ENCODE measurements around the gene CELF4. TPM values are rescaled to one million over a fixed set of nuclear protein-coding genes. Genes with fewer than 3 reads are reported as not detected.

Gene CELF4
- total and polyA plus RNA-seq, 4 donors: 0.24 to 3.0 (median 1.3) TPM

DNA sequence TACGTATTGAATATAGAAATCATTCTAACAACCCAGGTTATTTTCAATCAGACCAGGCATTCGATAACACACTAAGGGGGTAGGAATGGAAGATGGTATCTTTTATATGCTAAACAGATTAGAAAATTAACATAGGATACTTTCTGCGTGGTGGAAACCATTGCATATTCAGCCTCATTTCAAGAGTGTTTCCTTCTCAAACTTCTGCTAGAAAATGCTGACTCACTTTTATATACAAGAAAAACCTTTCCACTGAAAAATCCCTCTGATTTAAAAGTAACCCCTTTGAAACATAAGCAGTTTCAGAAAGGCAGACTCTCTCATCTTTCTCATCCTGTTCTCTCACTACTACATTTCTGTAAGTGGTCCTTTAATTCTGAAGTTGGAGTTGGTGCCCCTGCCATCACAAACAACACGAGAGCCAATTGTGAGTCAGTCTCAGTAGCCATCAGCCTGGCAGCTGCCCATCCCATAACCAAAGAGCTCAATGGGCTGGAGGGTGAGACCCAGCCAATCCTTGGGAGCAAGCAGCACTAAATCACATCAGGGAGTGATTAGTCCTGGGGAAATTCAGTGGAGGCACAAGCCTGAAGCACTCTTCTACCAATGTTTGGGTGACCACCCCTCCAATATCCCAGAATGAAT lies 343.1 kb downstream of the CELF4 start:
- Histone ChIP-seq H3K9ac (ENCODE audit: insufficient read depth in 1 of 2, low read length in 2 of 2) (no peak overlapping the region), H3K4me1 (ENCODE audit: control insufficient read depth in 5 of 5, insufficient read depth in 5 of 5, low read length in 5 of 5) (no peaks in the 10 kb centered on the region), H3K27ac (ENCODE audit: low read depth in 1 of 2, low read length in 1 of 2) (no peak overlapping the region), H3K36me3 (ENCODE audit: control insufficient read depth in 4 of 4, insufficient read depth in 4 of 4, low read length in 4 of 4) (peaks cover 0 to 7% (median 1%) of the 10 kb centered on the region in 4 donors), H3K9me3 (ENCODE audit: control insufficient read depth in 4 of 4, insufficient read depth in 3 of 4, low read length in 3 of 4) (peaks cover 0 to 6% (median 0%) of the 10 kb centered on the region in 4 donors), H3K27me3 (ENCODE audit: control insufficient read depth in 3 of 3, insufficient read depth in 3 of 3, low read length in 2 of 3) (no peaks in the 10 kb centered on the region), H3K4me3 (no peak overlapping the region)
- ATAC-seq (ENCODE audit: insufficient read depth, low FRiP score) (no peak), DNase-seq (no peak)
- TF ChIP-seq, protein P1, sequence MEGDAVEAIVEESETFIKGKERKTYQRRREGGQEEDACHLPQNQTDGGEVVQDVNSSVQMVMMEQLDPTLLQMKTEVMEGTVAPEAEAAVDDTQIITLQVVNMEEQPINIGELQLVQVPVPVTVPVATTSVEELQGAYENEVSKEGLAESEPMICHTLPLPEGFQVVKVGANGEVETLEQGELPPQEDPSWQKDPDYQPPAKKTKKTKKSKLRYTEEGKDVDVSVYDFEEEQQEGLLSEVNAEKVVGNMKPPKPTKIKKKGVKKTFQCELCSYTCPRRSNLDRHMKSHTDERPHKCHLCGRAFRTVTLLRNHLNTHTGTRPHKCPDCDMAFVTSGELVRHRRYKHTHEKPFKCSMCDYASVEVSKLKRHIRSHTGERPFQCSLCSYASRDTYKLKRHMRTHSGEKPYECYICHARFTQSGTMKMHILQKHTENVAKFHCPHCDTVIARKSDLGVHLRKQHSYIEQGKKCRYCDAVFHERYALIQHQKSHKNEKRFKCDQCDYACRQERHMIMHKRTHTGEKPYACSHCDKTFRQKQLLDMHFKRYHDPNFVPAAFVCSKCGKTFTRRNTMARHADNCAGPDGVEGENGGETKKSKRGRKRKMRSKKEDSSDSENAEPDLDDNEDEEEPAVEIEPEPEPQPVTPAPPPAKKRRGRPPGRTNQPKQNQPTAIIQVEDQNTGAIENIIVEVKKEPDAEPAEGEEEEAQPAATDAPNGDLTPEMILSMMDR (IDR thresholded peaks at IDR 0.05; ENCODE audit: control extremely low read depth, extremely low read depth): no peak
- WGBS, 2 donors: 79 to 88% methylated on average over 4 of the region's 4 CpGs

DNA sequence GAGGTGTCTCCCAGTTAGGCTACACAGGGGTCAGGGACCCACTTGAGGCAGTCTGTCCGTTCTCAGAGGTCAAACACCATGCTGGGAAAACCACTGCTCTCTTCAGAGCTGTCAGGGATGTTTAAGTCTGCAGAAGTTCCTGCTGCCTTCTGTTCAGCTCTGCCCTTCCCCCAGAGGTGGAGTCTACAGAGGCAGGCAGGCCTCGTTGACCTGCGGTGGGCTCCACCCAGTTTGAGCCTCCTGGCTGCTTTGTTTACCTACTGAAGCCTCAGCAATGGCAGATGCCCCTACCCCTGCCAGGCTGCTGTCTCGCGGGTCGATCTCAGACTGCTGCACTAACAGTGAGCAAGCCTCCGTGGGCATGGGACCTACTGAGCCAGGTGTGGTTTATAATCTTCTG lies 346.3 kb downstream of the CELF4 start:
- DNase-seq: no peak
- no peaks in the 10 kb centered on the region for H3K27me3 ChIP-seq (ENCODE audit: control insufficient read depth in 3 of 3, insufficient read depth in 3 of 3, low read length in 2 of 3)
- no peak overlapping the region for H3K9ac ChIP-seq (ENCODE audit: insufficient read depth in 1 of 2, low read length in 2 of 2)
- no peak overlapping the region for H3K4me3 ChIP-seq
- H3K36me3 ChIP-seq (ENCODE audit: control insufficient read depth in 4 of 4, insufficient read depth in 4 of 4, low read length in 4 of 4): peaks cover 0 to 5% (median 1%) of the 10 kb centered on the region in 4 donors
- H3K9me3 ChIP-seq (ENCODE audit: control insufficient read depth in 4 of 4, insufficient read depth in 3 of 4, low read length in 3 of 4): peaks cover 0 to 6% (median 0%) of the 10 kb centered on the region in 4 donors
- no peak overlapping the region for H3K27ac ChIP-seq (ENCODE audit: low read depth in 1 of 2, low read length in 1 of 2)
- TF ChIP-seq, protein P1 (IDR thresholded peaks at IDR 0.05; ENCODE audit: control extremely low read depth, extremely low read depth): no peak
- H3K4me1 ChIP-seq (ENCODE audit: control insufficient read depth in 5 of 5, insufficient read depth in 5 of 5, low read length in 5 of 5): no peaks in the 10 kb centered on the region
- no peak for ATAC-seq (ENCODE audit: insufficient read depth, low FRiP score)
- whole genome bisulfite sequencing, 2 donors: 79 to 85% methylated on average over 7 of the region's 7 CpGs

DNA sequence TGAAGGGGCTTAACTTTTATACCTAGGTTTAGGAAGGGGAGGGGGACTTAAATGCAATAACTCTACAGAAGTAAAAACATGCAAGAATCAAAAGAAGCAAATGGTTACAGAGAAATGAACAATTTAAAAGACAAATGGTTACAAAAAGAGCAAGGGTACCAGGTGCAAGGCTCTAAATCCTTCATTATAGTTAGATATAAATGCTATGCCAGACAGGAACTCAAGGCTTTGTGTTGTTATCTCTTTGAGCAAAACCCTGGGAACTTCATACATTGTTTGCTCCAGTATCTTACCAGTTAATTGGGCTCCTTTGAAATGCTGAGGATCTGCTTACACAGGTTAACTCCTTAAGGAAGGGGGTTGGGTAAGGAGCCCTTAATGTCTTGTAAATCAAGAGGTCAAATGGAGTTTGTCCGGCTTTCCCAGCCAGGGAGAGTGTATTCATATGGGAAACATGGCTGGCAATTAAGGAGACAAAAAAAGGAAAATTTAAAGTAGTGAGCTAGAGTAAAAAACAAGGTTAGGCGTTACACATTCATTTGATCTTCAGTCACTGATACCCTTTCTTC lies 347.5 kb downstream of the CELF4 start:
- Histone ChIP-seq H3K36me3 (ENCODE audit: control insufficient read depth in 4 of 4, insufficient read depth in 4 of 4, low read length in 4 of 4) (peaks cover 0 to 5% (median 0%) of the 10 kb centered on the region in 4 donors), H3K9ac (ENCODE audit: insufficient read depth in 1 of 2, low read length in 2 of 2) (no peak overlapping the region), H3K27ac (ENCODE audit: low read depth in 1 of 2, low read length in 1 of 2) (no peak overlapping the region), H3K27me3 (ENCODE audit: control insufficient read depth in 3 of 3, insufficient read depth in 3 of 3, low read length in 2 of 3) (no peaks in the 10 kb centered on the region), H3K4me1 (ENCODE audit: control insufficient read depth in 5 of 5, insufficient read depth in 5 of 5, low read length in 5 of 5) (no peaks in the 10 kb centered on the region), H3K4me3 (no peak overlapping the region), H3K9me3 (ENCODE audit: control insufficient read depth in 4 of 4, insufficient read depth in 3 of 4, low read length in 3 of 4) (peaks cover 0 to 6% (median 0%) of the 10 kb centered on the region in 4 donors)
- WGBS, 2 donors: 61 to 66% methylated on average over 2 of the region's 2 CpGs
- TF ChIP-seq, protein P1 (IDR thresholded peaks at IDR 0.05; ENCODE audit: control extremely low read depth, extremely low read depth): no peak
- no peak for DNase-seq
- ATAC-seq (ENCODE audit: insufficient read depth, low FRiP score): no peak
